Smooth muscle cell (in vitro differentiated cells): ENCODE data around the gene DDX4. TPM values are rescaled to one million over a fixed set of nuclear protein-coding genes. Genes with fewer than 3 reads are reported as not detected.
"Not testable (repeated sequence)": the region's sequence is repeated elsewhere in the genome, so short reads cannot be mapped to it uniquely, and the experiment has no call there.

Source experiments
- DNase-seq: peaks from one replicate; lab custom pipeline; 2025; ENCODE audit not compliant: unreplicated experiment; lab: John Stamatoyannopoulos, UW
- H2AFZ ChIP-seq: fragments of 200-600 bp; sonication (generic); 2 replicates; pipeline ENCODE4 v1.6.0; 2016; ENCODE audit warnings: antibody characterized with exemption, low read depth, mild to moderate bottlenecking
- H3F3A ChIP-seq: fragments of 200-600 bp; sonication (generic); 2 replicates; pipeline ENCODE4 v1.6.0; 2017; ENCODE audit warnings: antibody characterized with exemption, low read depth
- H3K27ac ChIP-seq: fragments of 200-600 bp; sonication (generic); 2 replicates; pipeline ENCODE4 v1.5.1; 2016; ENCODE audit warnings: low read depth, mild to moderate bottlenecking
- H3K27me3 ChIP-seq: fragments of 200-600 bp; sonication (generic); 2 replicates; pipeline ENCODE4 v1.6.1; 2016; ENCODE audit warnings: low read depth, mild to moderate bottlenecking
- H3K36me3 ChIP-seq: fragments of 200-600 bp; sonication (generic); 2 replicates; pipeline ENCODE4 v1.5.1; 2016; ENCODE audit warnings: low read depth
- H3K4me1 ChIP-seq: fragments of 200-600 bp; sonication (generic); 2 replicates; pipeline ENCODE4 v1.5.1; 2016; ENCODE audit warnings: low read depth
- H3K4me2 ChIP-seq: fragments of 200-600 bp; sonication (generic); 2 replicates; pipeline ENCODE4 v1.6.0; 2016; ENCODE audit warnings: mild to moderate bottlenecking
- H3K4me3 ChIP-seq: fragments of 200-600 bp; sonication (generic); 2 replicates; pipeline ENCODE4 v1.5.1; 2016; ENCODE audit warnings: mild to moderate bottlenecking
- H3K79me2 ChIP-seq: fragments of 200-600 bp; sonication (generic); 2 replicates; pipeline ENCODE4 v1.6.0; 2016; ENCODE audit warnings: low read depth, mild to moderate bottlenecking
- H3K9ac ChIP-seq: fragments of 200-600 bp; sonication (generic); 2 replicates; pipeline ENCODE4 v1.6.0; 2016; ENCODE audit warnings: low read depth
- H3K9me3 ChIP-seq: fragments of 200-600 bp; sonication (generic); replicated peaks from 2 replicates; pipeline ENCODE4 v1.5.1; 2016; ENCODE audit warnings: low read depth
- H4K20me1 ChIP-seq: fragments of 200-600 bp; sonication (generic); 2 replicates; pipeline ENCODE4 v1.6.0; 2016; ENCODE audit warnings: low read depth
- WGBS: methylation state at CpG from one replicate; pipeline ENCODE4 v1.1.7; 2016; ENCODE audit warnings: low lambda C conversion rate; 5-methylcytosine and 5-hydroxymethylcytosine counted together
- polyA plus RNA-seq: library from polyadenylated mRNA; unstranded; fragments of >200 nt; fragmentation: Nextera tagmentation; extraction: Ambion mirVana; gene quantifications from 2 replicates; pipeline ENCODE4 v1.2.1, GENCODE V29; 2016
- total RNA-seq: library from RNA; depleted of rRNA; stranded (reverse); fragments of >200 nt; gene quantifications from 2 replicates; pipeline ENCODE4 v1.2.3, GENCODE V29; 2014
- TF ChIP-seq, protein P1 (sequence below): fragments of 200-600 bp; sonication (generic); IDR thresholded peaks from 2 replicates; pipeline ENCODE4 v1.5.1; 2017; ENCODE audit warnings: borderline replicate concordance, mild to moderate bottlenecking, antibody characterized with exemption; ENCODE audit not compliant: insufficient read depth, poor library complexity, severe bottlenecking

Gene DDX4
- total and polyA plus RNA-seq, 2 experiments from 2014 or later = 0.09 TPM; not detected in 1

DNA sequence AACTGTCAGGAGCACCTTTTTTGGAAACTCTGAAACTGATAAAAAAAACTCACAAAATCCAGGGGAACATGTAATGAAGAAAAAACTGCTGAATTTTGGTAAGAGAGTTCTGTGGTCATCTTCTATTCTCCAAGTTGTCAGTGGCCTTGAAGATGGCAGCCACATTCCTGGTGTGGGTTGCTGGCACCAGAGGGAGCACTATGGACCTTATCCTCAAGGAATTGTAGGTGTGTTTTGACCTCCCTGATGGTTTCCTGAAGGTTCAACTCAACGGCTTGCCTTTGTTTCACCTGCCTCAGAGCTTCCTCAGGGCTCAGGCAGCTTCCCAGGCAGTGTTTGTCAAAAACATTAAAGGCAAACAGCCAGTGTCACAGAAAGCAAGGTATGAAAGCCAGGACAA is 23.5 kb upstream of the DDX4 start:
- TF ChIP-seq, protein P1, sequence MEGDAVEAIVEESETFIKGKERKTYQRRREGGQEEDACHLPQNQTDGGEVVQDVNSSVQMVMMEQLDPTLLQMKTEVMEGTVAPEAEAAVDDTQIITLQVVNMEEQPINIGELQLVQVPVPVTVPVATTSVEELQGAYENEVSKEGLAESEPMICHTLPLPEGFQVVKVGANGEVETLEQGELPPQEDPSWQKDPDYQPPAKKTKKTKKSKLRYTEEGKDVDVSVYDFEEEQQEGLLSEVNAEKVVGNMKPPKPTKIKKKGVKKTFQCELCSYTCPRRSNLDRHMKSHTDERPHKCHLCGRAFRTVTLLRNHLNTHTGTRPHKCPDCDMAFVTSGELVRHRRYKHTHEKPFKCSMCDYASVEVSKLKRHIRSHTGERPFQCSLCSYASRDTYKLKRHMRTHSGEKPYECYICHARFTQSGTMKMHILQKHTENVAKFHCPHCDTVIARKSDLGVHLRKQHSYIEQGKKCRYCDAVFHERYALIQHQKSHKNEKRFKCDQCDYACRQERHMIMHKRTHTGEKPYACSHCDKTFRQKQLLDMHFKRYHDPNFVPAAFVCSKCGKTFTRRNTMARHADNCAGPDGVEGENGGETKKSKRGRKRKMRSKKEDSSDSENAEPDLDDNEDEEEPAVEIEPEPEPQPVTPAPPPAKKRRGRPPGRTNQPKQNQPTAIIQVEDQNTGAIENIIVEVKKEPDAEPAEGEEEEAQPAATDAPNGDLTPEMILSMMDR = no peak
- no peak overlapping the region for H3K4me3 ChIP-seq
- H3K9me3 ChIP-seq = no peaks in the 10 kb centered on the region
- H3K36me3 ChIP-seq = no peaks in the 10 kb centered on the region
- H3K4me1 ChIP-seq = peaks cover 5% of the 10 kb centered on the region
- no peak overlapping the region for H3K9ac ChIP-seq
- H2AFZ ChIP-seq = peak overlapping the region; percentile 65
- 76% methylated on average over 1 of the region's 1 CpG for WGBS
- no peak for DNase-seq
- H3K4me2 ChIP-seq = no peak overlapping the region
- H3K27ac ChIP-seq = no peak overlapping the region
- no peaks in the 10 kb centered on the region for H3F3A ChIP-seq
- H4K20me1 ChIP-seq = no peaks in the 10 kb centered on the region
- H3K27me3 ChIP-seq = no peaks in the 10 kb centered on the region
- H3K79me2 ChIP-seq = peaks cover 15% of the 10 kb centered on the region

DNA sequence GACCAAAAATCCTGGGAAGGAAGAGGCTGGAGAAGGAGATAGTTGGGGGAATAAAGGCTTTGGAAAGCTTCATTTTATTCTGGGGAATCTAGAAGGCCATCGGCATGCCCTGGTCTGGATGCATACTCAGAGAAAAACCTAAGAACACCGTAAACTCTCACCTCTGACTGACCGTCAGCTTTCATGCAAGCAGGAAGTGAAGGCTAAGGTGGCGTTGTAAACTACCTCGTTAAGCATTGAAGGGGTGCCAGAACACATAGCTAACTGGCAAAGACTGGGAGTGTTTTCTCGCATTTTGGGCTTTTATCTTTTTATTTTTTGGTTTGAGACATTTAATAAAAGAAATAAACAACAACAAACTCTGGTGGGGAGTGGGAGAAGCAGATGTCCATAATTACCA is 23.1 kb upstream of the DDX4 start:
- Histone ChIP-seq H3K9me3 (no peaks in the 10 kb centered on the region), H3K4me3 (no peak overlapping the region), H3K4me2 (no peak overlapping the region), H3K79me2 (peaks cover 15% of the 10 kb centered on the region), H3K4me1 (peaks cover 5% of the 10 kb centered on the region), H3K27ac (no peak overlapping the region), H3K36me3 (no peaks in the 10 kb centered on the region), H3F3A (no peaks in the 10 kb centered on the region), H3K27me3 (no peaks in the 10 kb centered on the region), H4K20me1 (no peaks in the 10 kb centered on the region), H2AFZ (no peak overlapping the region), H3K9ac (no peak overlapping the region)
- WGBS = 90% methylated on average over 6 of the region's 6 CpGs
- DNase-seq = no peak
- TF ChIP-seq, protein P1 = no peak

DNA sequence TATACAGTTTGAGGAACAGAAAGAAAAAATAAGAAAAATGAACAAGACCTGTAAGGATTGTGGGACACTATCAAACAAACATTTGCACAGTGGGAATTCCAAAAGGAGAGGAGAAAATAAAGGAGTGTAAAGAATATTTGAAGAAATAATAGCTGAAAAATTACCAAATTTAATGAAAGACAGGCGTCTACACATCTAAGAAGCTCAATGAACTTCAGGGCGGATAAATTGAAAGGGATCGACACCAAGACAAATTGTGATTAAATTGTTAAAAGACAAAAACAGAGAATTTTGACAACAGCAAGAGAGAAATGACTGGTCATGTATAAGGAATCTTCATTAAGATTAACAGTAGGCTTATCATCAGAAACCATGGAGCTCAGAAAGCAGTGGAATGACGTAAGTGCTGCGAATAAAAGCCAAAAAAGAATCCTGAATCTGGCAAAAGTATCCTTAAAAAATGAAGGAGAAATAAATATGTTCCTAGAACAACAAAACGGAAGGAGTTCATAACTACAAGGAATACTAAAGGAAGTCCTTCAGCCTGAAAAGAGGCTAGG is 22.3 kb upstream of the DDX4 start:
- DNase-seq = no peak
- H2AFZ ChIP-seq = no peak overlapping the region
- no peaks in the 10 kb centered on the region for H3K27me3 ChIP-seq
- no peaks in the 10 kb centered on the region for H4K20me1 ChIP-seq
- H3K4me1 ChIP-seq = peaks cover 5% of the 10 kb centered on the region
- TF ChIP-seq, protein P1 = no peak
- H3K79me2 ChIP-seq = peaks cover 10% of the 10 kb centered on the region
- no peak overlapping the region for H3K9ac ChIP-seq
- H3F3A ChIP-seq = no peaks in the 10 kb centered on the region
- 92% methylated on average over 6 of the region's 6 CpGs for WGBS
- H3K4me2 ChIP-seq = no peak overlapping the region
- H3K9me3 ChIP-seq = no peaks in the 10 kb centered on the region
- H3K4me3 ChIP-seq = no peak overlapping the region
- H3K27ac ChIP-seq = no peak overlapping the region
- H3K36me3 ChIP-seq = no peaks in the 10 kb centered on the region

DNA sequence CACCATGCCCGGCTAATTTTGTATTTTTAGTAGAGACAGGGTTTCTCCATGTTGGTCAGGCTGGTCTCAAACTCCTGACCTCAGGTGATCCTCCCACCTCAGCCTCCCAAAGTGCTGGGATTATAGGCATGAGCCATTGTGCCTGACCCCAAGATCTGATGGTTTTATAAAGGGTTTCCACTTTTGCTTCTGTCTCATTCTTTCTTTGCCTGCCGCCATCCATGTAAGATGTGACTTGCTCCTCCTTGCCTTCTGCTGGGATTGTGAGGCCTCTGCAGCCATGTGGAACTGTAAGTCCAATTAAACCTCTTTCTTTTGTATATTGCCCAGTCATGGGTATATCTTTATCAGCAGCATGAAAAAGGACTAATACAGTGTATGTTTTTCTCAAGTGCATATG is 18.8 kb upstream of the DDX4 start:
- H3K4me3 ChIP-seq, H4K20me1 ChIP-seq, H3K36me3 ChIP-seq, DNase-seq, H3K4me1 ChIP-seq, H3K27ac ChIP-seq, H3K79me2 ChIP-seq, H3K9ac ChIP-seq, H3F3A ChIP-seq, H3K27me3 ChIP-seq, H3K4me2 ChIP-seq, H3K9me3 ChIP-seq, H2AFZ ChIP-seq: not testable (repeated sequence)
- WGBS = 97% methylated on average over 2 of the region's 2 CpGs
